CD8-positive, alpha-beta memory T cell (primary cell): ENCODE measurements around the gene MACF1. TPM values are rescaled to one million over a fixed set of nuclear protein-coding genes. Genes with fewer than 3 reads are reported as not detected.

Source experiments
- CTCF ChIA-PET: fragments of 350-600 bp; sonication (Branson Sonifier 250); formaldehyde crosslinking; loops from one replicate; lab custom pipeline; 2021; ENCODE audit warnings: antibody characterized with exemption; lab: Charles Lee
- POLR2A ChIA-PET: fragments of 350-600 bp; sonication (Branson Sonifier 250); formaldehyde crosslinking; loops from one replicate; lab custom pipeline; 2021; ENCODE audit warnings: antibody characterized with exemption; lab: Charles Lee
- DNase-seq, 5 donors: peaks; one replicate each; pipeline versions ENCODE4 v3.0.0 to v3.0.0-alpha.2; 2020 to 2022; ENCODE audit warnings: mixed read lengths in 1 of 5
- H3K27ac ChIP-seq: one replicate; pipeline ENCODE4 v1.7.0; 2013; ENCODE audit warnings: low read depth, mild to moderate bottlenecking, low read length, moderate library complexity
- H3K27me3 ChIP-seq: 2 replicates; pipeline ENCODE4 v1.7.0; 2013; ENCODE audit warnings: low read length, mild to moderate bottlenecking; ENCODE audit not compliant: insufficient read depth, poor library complexity, severe bottlenecking
- H3K36me3 ChIP-seq: 2 replicates; pipeline ENCODE4 v1.7.0; 2013; ENCODE audit warnings: mild to moderate bottlenecking, low read length, moderate library complexity; ENCODE audit not compliant: insufficient read depth
- H3K4me1 ChIP-seq: 2 replicates; pipeline ENCODE4 v1.7.0; 2013; ENCODE audit warnings: mild to moderate bottlenecking, low read length, moderate library complexity; ENCODE audit not compliant: insufficient read depth
- H3K4me3 ChIP-seq: 2 replicates; pipeline ENCODE4 v1.7.0; 2013; ENCODE audit warnings: mild to moderate bottlenecking, low read length
- H3K9me3 ChIP-seq: 2 replicates; pipeline ENCODE4 v1.7.0; 2013; ENCODE audit warnings: mild to moderate bottlenecking, low read length
- H3K27ac Mint-ChIP-seq, 8 donors: one replicate each; pipeline ENCODE4 v1.8.0; 2020 to 2021; ENCODE audit warnings: mixed read lengths in 8 of 8, mild to moderate bottlenecking in 6 of 8, inconsistent platforms in 3 of 8, moderate library complexity in 3 of 8
- H3K27me3 Mint-ChIP-seq, 2 donors: one replicate each; pipeline ENCODE4 v1.8.0; 2020 to 2021; ENCODE audit warnings: mixed read lengths in 2 of 2, mild to moderate bottlenecking in 1 of 2, moderate library complexity in 1 of 2
- H3K36me3 Mint-ChIP-seq, 3 donors: one replicate each; pipeline ENCODE4 v1.8.0; 2020 to 2021; ENCODE audit warnings: mixed read lengths in 3 of 3, inconsistent platforms in 1 of 3, mild to moderate bottlenecking in 1 of 3
- H3K4me1 Mint-ChIP-seq, 3 donors: one replicate each; pipeline ENCODE4 v1.8.0; 2020 to 2021; ENCODE audit warnings: mixed read lengths in 3 of 3, inconsistent platforms in 1 of 3, mild to moderate bottlenecking in 1 of 3
- H3K4me3 Mint-ChIP-seq, 7 donors: one replicate each; pipeline ENCODE4 v1.8.0; 2020 to 2021; ENCODE audit warnings: mixed read lengths in 7 of 7, mild to moderate bottlenecking in 6 of 7, moderate library complexity in 4 of 7, inconsistent platforms in 2 of 7
- H3K9me3 Mint-ChIP-seq, 5 donors: one replicate each; pipeline ENCODE4 v1.8.0; 2020 to 2022; ENCODE audit warnings: mixed read lengths in 5 of 5, mild to moderate bottlenecking in 3 of 5, moderate library complexity in 2 of 5, inconsistent platforms in 1 of 5
- polyA plus RNA-seq: library from polyadenylated mRNA; unstranded; fragments of 300-500 nt; fragmentation: Illumina TruSeq; gene quantifications from one replicate; pipeline ENCODE4 v1.2.3, GENCODE V29; 2021
- total RNA-seq, 2 experiments: library from RNA; stranded (reverse); gene quantifications; one replicate each; pipeline ENCODE4 v1.2.3, GENCODE V29; 2021

Gene MACF1
- total and polyA plus RNA-seq, 3 experiments from 2014 or later, result 87.6 to 154 (median 151) TPM

DNA sequence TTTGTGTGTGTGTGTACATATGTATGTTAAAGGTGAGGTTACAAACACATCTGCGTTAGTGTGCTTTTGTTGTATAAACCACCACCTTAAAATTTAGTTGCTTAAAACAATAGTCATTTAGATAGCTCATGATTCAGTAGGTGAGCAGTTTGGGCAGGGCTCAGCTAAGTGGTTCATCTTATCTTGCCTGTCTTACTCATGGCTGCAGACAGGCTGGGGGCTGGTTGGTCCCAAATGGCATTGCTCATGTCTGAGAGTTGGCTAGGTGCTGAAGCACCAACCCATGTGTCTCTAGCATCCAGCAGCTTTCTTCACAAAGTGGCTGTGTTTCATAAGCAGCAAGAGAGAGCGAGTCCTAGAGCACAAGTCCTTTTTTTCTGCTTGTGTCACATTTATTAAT, 91.4 kb downstream of the MACF1 start:
- Histone ChIP-seq H3K4me3 (no peak overlapping the region), H3K36me3 (peaks cover 77% of the 10 kb centered on the region), H3K4me1 (no peaks in the 10 kb centered on the region), H3K27me3 (no peaks in the 10 kb centered on the region), H3K27ac (no peak overlapping the region), H3K9me3 (no peaks in the 10 kb centered on the region)
- POLR2A ChIA-PET, result no interaction called here
- Mint-ChIP-seq H3K27me3 (no peaks in the 10 kb centered on the region), H3K27ac (peak overlapping the region in 7 of 8 donors; percentile 26 to 81 (median 71)), H3K4me3 (no peak overlapping the region), H3K4me1 (peaks cover 0 to 3% (median 0%) of the 10 kb centered on the region in 3 donors), H3K36me3 (peaks cover 15 to 91% (median 35%) of the 10 kb centered on the region in 3 donors), H3K9me3 (no peaks in the 10 kb centered on the region)
- no peak for DNase-seq
- CTCF ChIA-PET, result interaction anchor here (1.2 kb wide), 1 partner anchor 103 kb away, joined by 3 read pairs; no protein-coding TSS in a partner anchor

DNA sequence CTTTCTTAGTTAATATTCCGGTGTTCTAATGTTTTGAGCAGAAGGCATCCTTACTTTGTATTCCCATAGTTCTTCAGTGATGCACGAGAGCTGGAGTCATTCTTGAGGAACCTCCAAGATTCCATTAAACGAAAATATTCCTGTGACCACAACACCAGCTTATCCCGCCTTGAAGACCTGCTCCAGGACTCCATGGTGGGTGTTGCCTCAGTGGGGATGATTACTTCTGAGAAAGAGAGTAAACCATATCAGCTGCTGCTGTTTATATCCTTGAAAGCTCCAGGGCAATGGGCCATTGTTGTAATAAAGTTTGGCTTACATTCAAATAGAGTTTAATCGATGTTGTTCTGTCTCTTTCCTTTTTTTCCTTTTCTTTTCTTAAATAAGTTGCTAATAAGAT, 93.1 kb downstream of the MACF1 start:
- Histone ChIP-seq H3K27me3 (no peaks in the 10 kb centered on the region), H3K4me3 (no peak overlapping the region), H3K27ac (no peak overlapping the region), H3K4me1 (no peaks in the 10 kb centered on the region), H3K9me3 (no peaks in the 10 kb centered on the region), H3K36me3 (peaks cover 69% of the 10 kb centered on the region)
- CTCF ChIA-PET, result no interaction called here
- H3K4me1 Mint-ChIP-seq, result peaks cover 0 to 3% (median 0%) of the 10 kb centered on the region in 3 donors
- POLR2A ChIA-PET, result no interaction called here
- H3K36me3 Mint-ChIP-seq, result peaks cover 12 to 89% (median 35%) of the 10 kb centered on the region in 3 donors
- H3K4me3 Mint-ChIP-seq, result no peak overlapping the region
- DNase-seq, result no peak
- H3K27ac Mint-ChIP-seq, result peak overlapping the region in 6 of 8 donors; percentile 3 to 77 (median 43)
- H3K9me3 Mint-ChIP-seq, result no peaks in the 10 kb centered on the region
- H3K27me3 Mint-ChIP-seq, result no peaks in the 10 kb centered on the region

DNA sequence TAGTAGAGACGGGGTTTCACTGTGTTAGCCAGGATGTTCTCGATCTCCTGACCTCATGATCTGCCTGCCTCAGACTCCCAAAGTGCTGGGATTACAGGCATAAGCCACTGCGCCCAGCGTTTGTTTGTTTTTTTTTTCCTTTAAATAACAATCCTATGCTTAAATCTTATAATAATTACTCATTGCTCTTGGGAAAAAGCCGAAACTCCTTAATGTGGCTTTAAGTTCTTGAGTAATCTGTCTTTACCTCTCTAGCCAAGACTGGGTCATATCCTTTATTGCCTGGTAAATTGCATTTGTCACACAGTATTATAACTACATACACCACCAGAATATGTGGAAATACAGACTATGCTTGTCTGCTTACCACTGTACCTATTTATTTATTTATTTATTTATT, 97.1 kb downstream of the MACF1 start:
- ChIA-PET POLR2A (no interaction called here), CTCF (no interaction called here)
- no peaks in the 10 kb centered on the region for H3K27me3 Mint-ChIP-seq
- Histone ChIP-seq H3K4me1 (no peaks in the 10 kb centered on the region), H3K4me3 (no peak overlapping the region), H3K36me3 (peaks cover 42% of the 10 kb centered on the region), H3K9me3 (no peaks in the 10 kb centered on the region), H3K27me3 (no peaks in the 10 kb centered on the region), H3K27ac (no peak overlapping the region)
- H3K9me3 Mint-ChIP-seq, result no peaks in the 10 kb centered on the region
- H3K4me3 Mint-ChIP-seq, result no peak overlapping the region
- peaks cover 10 to 79% (median 26%) of the 10 kb centered on the region in 3 donors for H3K36me3 Mint-ChIP-seq
- no peak for DNase-seq
- peaks cover 0 to 3% (median 0%) of the 10 kb centered on the region in 3 donors for H3K4me1 Mint-ChIP-seq
- peak overlapping the region in 1 of 8 donors; percentile 64 for H3K27ac Mint-ChIP-seq

DNA sequence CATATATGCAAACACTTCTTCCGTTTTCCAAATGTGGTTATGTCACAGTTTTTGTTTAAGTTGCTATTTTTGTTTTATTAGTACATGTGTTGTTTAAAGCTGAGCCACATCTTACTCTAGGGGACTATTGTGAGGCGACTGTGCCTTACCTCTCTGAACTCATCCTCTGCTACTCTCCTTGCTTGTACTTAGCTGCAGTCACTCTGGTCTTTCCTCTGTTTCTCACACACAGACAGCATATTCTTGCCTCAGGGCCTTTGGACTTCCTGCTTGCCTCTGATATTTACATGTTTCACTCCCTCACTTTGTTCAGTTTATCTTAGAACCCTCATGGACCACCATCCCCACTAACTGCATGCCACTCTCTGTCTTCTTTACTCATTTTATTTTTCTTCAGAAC, 101.1 kb downstream of the MACF1 start:
- Mint-ChIP-seq H3K27me3 (no peaks in the 10 kb centered on the region), H3K4me1 (peaks cover 0 to 7% (median 0%) of the 10 kb centered on the region in 3 donors), H3K9me3 (no peaks in the 10 kb centered on the region), H3K36me3 (peaks cover 10 to 77% (median 27%) of the 10 kb centered on the region in 3 donors), H3K4me3 (no peak overlapping the region), H3K27ac (peak overlapping the region in 5 of 8 donors; percentile 14 to 75 (median 51))
- H3K36me3 ChIP-seq, result peaks cover 29% of the 10 kb centered on the region
- POLR2A ChIA-PET, result interaction anchor here (0.7 kb wide), 1 partner anchor 30 kb away, joined by 4 read pairs; no protein-coding TSS in a partner anchor
- no peak for DNase-seq
- no peaks in the 10 kb centered on the region for H3K9me3 ChIP-seq
- no peaks in the 10 kb centered on the region for H3K4me1 ChIP-seq
- H3K27me3 ChIP-seq, result no peaks in the 10 kb centered on the region
- H3K4me3 ChIP-seq, result no peak overlapping the region
- CTCF ChIA-PET, result no interaction called here
- no peak overlapping the region for H3K27ac ChIP-seq

DNA sequence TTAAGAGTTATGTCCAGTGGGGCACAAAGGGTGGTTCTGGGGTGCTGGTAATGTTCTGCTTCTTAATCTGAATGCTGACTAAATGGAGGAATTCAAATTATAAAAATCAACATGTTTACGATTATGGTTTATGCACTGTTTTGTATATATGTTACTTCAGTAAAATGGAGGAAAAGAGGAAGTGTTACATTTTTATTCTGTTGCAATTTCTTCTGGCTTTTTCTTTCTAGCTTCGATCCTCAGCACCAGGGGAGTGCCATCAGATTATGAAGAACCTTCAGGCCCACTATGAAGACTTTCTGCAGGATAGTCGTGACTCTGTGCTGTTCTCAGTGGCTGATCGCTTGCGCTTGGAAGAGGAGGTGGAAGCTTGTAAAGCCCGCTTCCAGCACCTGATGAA, 105.5 kb downstream of the MACF1 start:
- H3K4me1 ChIP-seq, result no peaks in the 10 kb centered on the region
- ChIA-PET POLR2A (no interaction called here), CTCF (interaction anchor here (1.3 kb wide), 1 partner anchor 118 kb away, joined by 3 read pairs; no protein-coding TSS in a partner anchor)
- H3K27me3 Mint-ChIP-seq, result no peaks in the 10 kb centered on the region
- DNase-seq, result no peak
- H3K4me3 Mint-ChIP-seq, result no peak overlapping the region
- H3K27ac ChIP-seq, result no peak overlapping the region
- no peak overlapping the region for H3K4me3 ChIP-seq
- no peaks in the 10 kb centered on the region for H3K9me3 ChIP-seq
- H3K9me3 Mint-ChIP-seq, result no peaks in the 10 kb centered on the region
- peaks cover 10 to 81% (median 35%) of the 10 kb centered on the region in 3 donors for H3K36me3 Mint-ChIP-seq
- H3K36me3 ChIP-seq, result peaks cover 41% of the 10 kb centered on the region
- H3K27me3 ChIP-seq, result no peaks in the 10 kb centered on the region
- H3K4me1 Mint-ChIP-seq, result peaks cover 0 to 9% (median 5%) of the 10 kb centered on the region in 3 donors
- peak overlapping the region in 4 of 8 donors; percentile 2 to 79 (median 42) for H3K27ac Mint-ChIP-seq

DNA sequence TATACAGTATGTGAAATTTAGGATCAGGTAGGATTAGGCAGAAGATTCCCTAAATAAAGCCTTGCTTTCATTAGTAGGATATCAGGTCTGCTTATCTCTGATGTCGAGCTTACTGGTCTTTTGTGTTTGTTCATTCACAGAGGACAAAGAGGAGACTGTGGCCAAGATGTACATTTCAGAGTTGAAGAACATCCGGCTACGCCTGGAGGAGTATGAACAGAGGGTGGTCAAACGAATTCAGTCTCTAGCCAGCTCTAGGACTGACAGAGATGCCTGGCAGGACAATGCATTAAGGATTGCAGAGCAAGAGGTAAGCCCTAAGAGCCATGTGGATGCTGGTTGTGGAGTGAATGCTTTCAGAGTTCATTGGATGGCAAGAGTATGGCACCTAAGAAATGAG, 106.2 kb downstream of the MACF1 start:
- Histone ChIP-seq H3K9me3 (no peaks in the 10 kb centered on the region), H3K4me1 (no peaks in the 10 kb centered on the region), H3K4me3 (no peak overlapping the region), H3K27ac (no peak overlapping the region), H3K27me3 (no peaks in the 10 kb centered on the region), H3K36me3 (peaks cover 48% of the 10 kb centered on the region)
- peaks cover 10 to 82% (median 36%) of the 10 kb centered on the region in 3 donors for H3K36me3 Mint-ChIP-seq
- no peak overlapping the region for H3K4me3 Mint-ChIP-seq
- no peaks in the 10 kb centered on the region for H3K9me3 Mint-ChIP-seq
- ChIA-PET POLR2A (no interaction called here), CTCF (interaction anchor here (1.3 kb wide), 1 partner anchor 118 kb away, joined by 3 read pairs; no protein-coding TSS in a partner anchor)
- peak overlapping the region in 6 of 8 donors; percentile 10 to 88 (median 44) for H3K27ac Mint-ChIP-seq
- DNase-seq, result no peak
- H3K4me1 Mint-ChIP-seq, result peaks cover 0 to 10% (median 5%) of the 10 kb centered on the region in 3 donors
- no peaks in the 10 kb centered on the region for H3K27me3 Mint-ChIP-seq

DNA sequence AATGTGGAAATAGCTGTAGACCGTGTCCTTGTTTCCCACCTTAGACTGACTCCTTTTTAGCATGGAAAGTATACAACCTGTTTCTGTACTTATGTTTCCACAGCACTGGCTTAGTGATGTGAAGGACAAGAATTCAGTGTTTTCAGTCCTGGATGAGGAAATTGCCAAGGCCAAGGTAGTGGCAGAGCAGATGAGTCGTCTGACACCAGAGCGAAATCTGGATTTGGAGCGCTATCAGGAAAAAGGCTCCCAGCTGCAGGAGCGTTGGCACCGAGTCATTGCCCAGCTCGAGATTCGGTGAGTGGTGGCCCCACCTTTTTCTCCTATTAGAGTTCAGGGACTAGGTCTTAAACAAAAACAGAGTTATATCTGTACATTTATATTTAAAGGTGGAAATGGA, 112.6 kb downstream of the MACF1 start:
- Histone ChIP-seq H3K27me3 (no peaks in the 10 kb centered on the region), H3K4me3 (no peak overlapping the region), H3K9me3 (no peaks in the 10 kb centered on the region), H3K36me3 (peaks cover 81% of the 10 kb centered on the region), H3K4me1 (no peaks in the 10 kb centered on the region), H3K27ac (no peak overlapping the region)
- peak overlapping the region in 4 of 8 donors; percentile 34 to 84 (median 59) for H3K27ac Mint-ChIP-seq
- H3K27me3 Mint-ChIP-seq, result no peaks in the 10 kb centered on the region
- CTCF ChIA-PET, result interaction anchor here (1.8 kb wide), 1 partner anchor 124 kb away, joined by 6 read pairs; no protein-coding TSS in a partner anchor
- peaks cover 10 to 92% (median 42%) of the 10 kb centered on the region in 3 donors for H3K36me3 Mint-ChIP-seq
- no peak overlapping the region for H3K4me3 Mint-ChIP-seq
- H3K9me3 Mint-ChIP-seq, result no peaks in the 10 kb centered on the region
- POLR2A ChIA-PET, result no interaction called here
- DNase-seq, result no peak
- peaks cover 10 to 12% (median 11%) of the 10 kb centered on the region in 3 donors for H3K4me1 Mint-ChIP-seq

DNA sequence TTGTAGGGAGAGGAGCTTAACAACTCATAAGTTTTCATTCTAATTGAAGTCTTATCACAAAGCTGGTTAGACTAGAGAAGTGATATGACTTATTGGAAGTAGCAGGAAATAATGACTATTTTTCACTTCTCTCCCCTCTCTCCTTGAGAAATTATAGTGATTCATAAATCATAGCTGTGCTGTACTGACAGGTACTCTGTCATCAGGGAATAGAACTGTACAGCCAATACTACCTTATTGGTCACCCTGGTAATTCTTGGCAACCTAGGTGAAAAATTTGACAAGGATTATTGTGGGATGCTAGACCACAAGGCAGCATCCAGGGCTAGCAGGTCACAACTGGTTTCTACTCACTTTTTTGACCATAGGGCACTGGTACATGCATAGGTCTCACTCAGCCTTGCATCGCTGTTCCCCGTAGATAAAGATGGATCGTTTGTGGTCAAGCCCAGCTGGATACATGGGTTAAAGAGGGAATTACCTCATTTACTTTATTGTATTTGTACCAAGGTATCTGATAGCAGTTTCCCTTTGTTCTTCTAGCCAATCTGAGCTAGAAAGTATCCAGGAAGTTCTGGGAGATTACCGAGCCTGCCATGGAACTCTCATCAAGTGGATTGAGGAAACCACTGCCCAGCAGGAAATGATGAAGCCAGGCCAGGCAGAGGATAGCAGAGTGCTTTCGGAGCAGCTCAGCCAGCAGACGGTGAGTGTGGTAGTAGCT, 113.6 kb downstream of the MACF1 start:
- Mint-ChIP-seq H3K9me3 (no peaks in the 10 kb centered on the region), H3K27me3 (no peaks in the 10 kb centered on the region), H3K27ac (peak overlapping the region in 4 of 8 donors; percentile 24 to 44 (median 28)), H3K36me3 (peaks cover 10 to 93% (median 38%) of the 10 kb centered on the region in 3 donors), H3K4me3 (no peak overlapping the region), H3K4me1 (peaks cover 8 to 11% (median 8%) of the 10 kb centered on the region in 3 donors)
- no peak overlapping the region for H3K4me3 ChIP-seq
- DNase-seq, result no peak
- no peaks in the 10 kb centered on the region for H3K27me3 ChIP-seq
- no peaks in the 10 kb centered on the region for H3K9me3 ChIP-seq
- ChIA-PET POLR2A (no interaction called here), CTCF (interaction anchor here (1.8 kb wide), 1 partner anchor 125 kb away, joined by 6 read pairs; no protein-coding TSS in a partner anchor)
- no peaks in the 10 kb centered on the region for H3K4me1 ChIP-seq
- H3K27ac ChIP-seq, result no peak overlapping the region
- peaks cover 82% of the 10 kb centered on the region for H3K36me3 ChIP-seq
